KG1 (cell line): ENCODE data around the gene RALGDS.
"Not testable (repeated sequence)": the region's sequence is repeated elsewhere in the genome, so short reads cannot be mapped to it uniquely, and the experiment has no call there.

Source experiments
- DNase-seq: peaks from one replicate; lab custom pipeline; 2025; lab: John Stamatoyannopoulos, UW

RALGDS gene

DNA sequence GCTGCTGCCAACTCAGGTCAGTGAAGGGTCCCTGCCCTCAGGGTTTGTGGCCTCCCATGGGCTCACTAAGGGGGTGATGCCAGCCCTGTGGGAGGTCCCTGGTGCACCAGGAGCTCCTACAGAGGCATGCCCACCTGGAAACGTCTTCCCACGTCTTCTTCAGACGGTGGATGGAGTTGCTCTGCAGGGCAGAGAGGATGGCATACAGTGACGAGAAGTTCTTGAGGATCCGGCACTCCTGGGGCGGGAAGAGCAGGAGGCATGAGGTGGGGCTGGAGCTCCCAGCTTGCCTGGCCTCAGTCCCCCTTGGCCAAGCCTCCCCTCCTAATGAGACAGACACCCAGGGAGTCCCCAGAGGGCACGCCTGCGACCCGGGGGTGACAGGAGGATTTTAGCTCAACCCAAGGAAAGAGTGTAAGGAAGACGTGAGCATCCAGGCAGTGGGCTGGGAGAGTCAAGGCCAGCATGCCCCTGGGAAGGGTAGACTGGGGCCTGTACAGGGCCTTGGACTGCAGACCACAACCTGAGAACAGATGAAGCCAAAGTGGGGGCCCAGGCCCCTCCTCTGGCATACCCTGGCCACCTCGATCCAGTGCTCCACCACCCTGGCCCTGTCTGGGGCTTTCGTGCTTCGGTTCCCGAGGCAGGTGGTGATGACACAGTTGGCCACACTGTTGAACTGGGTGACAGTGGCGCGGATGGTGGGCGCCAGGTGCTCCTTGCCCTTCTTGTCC lies 14.4 kb downstream of the RALGDS start:
- no peak for DNase-seq

DNA sequence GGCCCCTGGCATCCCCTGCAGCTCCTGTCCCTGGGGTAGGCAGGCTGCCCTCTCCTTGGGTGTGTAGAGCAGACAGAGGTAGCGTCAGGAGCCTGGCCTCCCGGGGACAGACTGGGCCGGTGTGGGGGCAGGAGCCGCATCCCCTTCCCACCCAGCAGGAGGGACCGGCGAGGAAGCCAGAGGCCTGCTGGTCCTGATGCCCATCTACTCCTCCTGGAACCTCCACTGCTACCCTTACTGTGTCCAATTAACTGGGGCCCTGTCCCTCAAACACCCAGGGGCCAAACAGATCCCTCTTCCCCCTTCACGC lies 15.6 kb downstream of the RALGDS start:
- DNase-seq: no peak

DNA sequence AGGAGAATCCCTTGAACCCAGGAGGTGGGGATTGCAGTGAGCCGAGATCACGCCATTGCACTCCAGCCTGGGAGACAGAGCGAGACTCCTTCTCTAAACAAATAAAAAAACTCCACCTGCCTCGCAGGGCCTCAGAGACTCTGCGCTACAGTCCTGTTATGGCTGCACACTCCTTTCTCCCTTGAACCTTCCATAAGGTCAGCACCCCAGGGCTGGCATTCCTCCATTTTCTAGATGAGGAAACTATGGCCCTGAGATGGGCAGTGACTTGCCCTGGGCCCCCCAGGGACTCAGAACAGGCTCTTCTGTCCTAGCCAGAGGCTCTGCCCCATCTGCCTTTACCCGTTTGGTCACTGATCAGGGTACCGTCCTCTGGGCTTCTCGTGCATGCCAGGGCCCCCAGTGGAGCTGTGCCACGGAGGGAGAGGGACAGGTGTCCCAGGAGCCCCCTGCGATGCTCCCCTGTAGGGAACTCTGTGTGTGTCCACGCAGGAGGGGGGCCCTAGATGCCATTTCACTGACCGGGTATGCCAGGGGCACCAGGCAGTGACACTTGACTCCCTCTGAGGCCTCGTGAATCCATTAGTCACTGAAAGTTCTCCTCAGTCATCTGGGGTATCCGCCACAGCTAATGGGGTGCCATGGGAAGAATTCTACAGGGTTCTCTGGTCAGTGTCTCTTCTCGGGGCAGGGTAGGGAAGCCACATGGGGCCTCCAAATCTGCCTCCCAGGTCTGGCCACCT lies 16.2 kb downstream of the RALGDS start:
- no peak for DNase-seq

DNA sequence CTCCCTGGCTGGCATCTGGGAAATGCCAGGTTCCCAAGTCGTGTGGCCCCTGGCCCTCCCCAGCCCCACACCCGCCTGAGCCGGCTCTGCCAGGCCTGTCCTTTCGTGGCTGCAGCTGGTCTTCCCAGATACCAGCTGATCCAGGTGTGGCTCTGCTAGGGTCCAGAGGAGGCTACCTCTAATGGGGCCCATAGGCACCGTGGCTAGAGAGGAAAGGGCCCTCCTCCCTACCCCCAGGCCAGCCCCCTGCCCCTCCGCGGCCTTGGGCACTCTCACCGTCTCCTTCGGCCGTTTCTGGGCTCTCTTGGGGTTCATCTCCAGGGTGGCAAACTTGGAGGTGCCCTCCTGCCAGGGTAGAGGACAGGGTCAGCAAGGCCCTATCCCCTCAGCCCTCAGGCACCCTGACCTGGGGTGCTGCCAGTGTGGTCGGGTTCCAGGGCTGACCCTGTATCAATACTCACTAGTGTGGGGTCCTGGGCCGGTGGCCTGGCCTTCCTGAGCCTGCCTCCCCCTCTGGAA lies 17.0 kb downstream of the RALGDS start:
- DNase-seq: no peak

DNA sequence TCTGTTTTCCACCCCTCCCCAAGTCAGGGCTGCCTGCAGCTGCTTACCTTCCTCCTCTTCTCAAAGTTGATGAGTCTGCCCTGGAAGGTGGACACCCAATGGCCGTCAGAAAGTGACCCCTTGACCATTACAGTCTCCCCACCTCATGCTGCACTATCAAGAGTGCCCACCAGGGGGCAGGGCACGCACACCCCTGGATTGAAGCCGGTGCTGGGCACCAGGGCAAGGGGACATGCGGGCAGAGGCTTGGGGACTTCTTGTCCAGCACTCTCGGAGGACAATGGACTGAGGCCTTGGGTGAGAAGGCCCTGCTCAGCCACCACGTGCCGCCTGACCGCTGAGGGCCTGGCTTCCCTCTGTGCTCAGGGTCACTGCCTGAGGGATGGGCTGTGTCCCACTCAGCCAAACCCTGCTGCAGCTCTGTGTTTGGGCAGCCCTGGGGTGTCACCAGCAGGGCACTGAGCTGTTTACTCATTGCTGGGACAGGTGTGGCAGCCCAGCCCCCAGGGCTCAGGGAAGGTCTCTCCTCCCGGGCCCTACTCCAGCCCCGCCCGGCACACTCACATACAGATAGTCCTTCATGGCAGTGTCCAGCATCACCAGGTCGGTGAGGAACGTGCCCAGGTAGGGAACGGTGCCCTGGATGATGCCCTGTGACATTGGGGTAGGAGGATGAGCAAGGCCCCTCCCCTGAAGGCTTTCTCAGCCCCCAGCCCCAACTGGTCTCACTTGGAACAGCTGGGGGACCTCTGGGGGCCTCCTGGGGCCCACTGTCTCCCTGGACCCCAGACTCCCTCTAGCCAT lies 17.7 kb downstream of the RALGDS start:
- DNase-seq: no peak

DNA sequence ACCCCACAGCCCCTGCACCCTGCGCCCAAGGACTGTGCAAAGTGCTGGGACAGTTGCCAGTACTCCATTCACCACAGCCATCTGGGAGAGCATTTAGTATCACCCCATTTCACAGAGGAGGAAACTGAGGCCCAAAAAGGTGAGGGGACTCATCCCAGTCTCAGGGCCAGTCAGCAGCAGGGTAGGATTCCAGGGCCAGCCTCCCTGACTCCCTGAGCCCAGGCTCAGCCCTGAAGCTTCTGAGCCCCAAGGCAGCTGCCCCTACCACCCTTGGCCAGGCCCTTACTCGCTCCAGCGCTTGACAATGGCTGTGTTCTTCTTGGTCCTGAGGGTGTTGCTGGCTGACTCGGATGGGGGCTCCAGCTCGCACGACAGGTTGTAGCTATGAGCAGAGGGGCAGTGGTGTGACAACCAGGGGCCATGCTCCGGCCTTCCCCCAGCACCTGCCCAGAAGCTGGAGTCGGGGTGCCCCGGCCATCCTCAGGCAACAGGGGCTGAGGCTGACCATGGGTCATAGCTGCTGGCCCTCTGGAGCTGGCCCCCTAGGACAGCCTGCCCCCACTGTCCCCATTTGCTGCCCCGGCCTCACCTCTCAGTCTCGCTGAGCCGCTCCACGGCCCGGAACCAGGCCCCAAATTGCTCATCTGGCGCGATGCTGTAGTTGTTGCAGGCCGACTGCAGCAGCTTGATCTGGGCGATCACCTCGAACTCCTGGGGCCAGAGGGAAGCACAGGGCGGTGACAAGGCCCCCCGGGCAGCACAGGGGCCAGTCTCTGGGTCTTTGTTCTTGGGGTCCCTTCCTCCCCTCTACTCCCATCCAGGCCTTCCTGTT lies 18.6 kb downstream of the RALGDS start:
- DNase-seq: no peak

DNA sequence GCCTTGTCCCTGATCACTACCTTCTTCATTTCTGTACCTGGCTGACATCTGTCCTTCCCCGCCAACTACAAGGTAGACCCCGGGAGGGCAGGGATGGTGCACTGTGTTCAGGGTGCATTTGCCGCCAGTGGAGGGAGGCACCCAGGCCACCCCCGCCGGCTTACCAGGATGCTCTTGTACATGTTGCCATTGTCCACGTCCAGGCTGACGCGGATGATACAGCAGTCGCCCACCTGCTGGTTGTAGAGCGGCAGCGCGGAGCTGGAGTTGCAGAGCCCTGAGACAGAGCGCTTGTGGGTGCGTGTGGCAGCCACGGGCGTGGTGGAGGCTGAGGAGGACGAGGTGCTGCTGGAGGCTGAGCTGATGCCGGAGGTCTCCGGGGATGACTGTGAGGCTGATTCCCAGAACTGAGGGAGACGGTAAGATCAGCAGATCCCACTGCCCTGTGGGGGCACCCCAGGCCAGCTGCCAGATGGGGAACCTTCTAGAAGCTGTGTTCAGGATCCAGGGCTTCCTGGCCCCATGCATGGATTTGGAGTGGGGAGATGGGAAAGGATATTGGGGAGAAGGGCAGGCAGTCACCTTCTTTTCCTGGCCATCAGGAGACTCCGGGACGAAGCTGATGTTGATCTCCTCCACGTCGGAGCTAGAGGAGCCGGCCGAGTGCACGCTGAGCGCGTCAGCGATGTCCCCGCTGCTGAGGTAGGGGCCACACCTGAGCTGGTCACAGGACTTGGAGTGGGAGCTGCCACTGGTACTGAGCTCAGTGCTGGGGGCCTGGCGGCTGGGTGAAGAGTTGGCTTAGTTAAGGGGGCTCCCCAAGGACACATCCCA lies 19.5 kb downstream of the RALGDS start:
- DNase-seq: no peak

DNA sequence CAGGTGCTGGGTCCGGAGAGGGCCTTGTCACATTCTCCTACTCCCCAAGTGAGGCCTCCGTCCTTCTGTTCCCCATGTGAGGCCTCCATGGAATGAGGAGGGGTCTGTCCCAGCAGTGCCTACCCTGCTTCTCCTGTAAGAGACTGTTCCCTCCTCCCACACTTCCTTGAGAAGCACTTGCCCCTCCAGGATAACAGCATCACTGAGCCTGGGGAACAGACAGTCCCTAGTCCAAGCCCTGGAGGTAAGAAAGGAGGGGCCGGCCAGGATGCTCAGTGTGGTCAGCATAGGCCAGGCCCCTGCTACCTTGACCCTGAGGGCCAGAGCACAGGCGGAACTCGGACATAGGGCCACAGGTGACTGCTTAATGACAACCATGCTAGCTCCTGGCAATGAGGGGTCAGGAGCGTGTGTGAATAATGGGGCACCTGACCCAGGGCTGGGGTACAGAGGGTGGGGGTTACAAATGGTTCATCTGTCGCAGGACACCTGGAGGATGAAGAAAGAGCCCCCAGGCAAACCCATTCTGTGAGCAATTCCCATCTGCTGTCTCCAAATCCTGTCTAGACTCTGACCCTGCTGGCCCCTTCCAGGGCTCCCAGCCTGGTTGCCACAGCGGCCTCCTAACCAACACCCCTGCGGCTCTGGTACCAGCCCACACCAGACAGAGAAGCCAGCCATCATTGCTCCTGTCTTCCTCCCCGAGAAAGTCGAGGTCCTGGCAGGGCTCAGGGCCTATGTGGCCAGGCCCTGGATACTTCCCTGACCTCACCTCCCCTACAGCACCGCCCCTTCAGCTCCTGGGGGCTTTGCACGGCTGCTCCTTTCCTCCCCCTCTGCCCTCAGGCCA lies 20.3 kb downstream of the RALGDS start:
- no peak for DNase-seq

DNA sequence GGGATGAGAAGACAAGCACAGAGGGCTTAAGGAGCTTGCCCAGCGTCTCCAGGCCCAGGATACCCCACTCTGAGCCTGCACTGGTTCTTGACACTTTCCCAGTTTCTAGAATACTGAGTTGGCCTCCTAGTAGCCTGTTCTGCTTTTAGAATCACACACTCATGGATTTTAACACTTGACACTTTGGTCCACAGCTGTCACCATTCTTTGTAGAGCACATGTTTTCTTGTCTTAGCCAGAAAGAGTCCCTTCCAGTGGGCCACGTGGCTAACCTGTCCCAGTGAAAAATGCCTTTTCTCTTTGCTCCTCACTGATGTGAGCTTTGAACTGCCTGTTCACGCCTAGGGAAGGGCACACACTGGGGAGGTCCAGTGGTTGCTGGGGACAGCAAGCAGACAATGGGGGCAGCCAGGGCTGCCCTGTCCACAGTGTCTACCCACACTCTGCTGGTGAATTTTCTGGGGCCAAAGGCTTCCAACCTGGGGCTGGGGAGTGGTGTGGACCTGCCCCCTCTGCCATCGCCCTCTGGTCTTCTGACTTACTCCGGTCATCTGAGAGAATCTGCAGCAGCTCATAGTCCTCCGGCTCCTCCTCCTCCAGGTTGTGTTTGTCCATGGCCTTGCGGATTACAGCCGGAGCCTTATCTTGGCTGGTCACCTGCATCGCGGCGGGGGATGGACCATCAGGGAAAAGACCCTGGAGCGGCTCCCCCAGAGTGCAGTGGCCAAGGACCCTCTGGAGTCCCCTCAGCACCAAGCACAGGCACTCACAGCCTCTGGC lies 21.1 kb downstream of the RALGDS start:
- no peak for DNase-seq

DNA sequence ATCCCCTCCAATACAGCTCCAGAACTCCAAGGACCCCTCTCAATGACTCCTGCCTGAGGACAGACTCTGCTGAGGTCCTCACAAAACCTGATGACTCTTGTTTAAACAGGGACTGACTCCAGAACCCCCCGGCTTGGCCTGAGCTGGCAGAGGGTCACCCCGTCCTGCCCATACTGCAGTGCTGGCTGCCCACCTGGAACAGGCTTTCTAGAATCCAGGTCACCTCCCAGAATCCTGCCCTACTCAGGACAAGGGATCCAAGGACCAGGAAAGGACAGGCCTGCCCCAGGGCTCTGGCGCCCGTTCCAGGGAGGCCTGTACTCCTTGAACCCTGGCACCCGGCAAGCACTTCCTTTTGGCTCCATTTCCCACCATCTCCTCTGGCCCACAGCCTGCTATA lies 22.2 kb downstream of the RALGDS start:
- DNase-seq: no peak

DNA sequence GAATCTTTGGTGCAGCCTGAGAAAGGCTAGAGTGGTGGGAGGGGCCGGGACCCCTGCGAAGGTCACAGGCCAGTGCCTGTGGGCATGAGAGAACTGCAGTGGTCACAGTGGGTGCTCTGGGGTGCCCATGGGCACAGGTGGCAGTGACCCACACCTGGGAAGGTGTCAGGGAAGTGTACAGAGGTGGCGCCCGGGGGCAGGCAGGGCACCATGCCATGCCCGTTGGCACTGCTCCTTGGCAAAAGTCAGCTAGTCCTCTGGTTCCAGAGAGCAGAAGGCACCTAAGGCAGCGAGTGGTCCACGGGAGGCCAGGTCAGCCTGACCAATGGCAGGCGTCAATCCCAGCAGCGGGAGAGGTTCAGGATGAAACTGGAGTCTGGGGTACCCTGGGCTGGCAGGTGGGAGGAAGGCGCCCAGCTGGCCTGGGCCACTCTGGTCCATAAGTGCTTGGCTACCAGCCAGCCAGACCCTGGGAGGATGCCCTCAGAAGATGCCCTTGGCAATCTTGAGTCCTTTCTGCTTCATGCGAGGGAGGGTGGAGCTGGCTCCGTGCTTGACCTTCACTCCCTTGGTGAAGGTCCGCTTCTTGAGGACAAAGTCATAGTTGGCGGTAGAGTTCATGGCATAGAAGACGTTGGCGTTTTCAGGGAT lies 22.8 kb downstream of the RALGDS start:
- no peak for DNase-seq

DNA sequence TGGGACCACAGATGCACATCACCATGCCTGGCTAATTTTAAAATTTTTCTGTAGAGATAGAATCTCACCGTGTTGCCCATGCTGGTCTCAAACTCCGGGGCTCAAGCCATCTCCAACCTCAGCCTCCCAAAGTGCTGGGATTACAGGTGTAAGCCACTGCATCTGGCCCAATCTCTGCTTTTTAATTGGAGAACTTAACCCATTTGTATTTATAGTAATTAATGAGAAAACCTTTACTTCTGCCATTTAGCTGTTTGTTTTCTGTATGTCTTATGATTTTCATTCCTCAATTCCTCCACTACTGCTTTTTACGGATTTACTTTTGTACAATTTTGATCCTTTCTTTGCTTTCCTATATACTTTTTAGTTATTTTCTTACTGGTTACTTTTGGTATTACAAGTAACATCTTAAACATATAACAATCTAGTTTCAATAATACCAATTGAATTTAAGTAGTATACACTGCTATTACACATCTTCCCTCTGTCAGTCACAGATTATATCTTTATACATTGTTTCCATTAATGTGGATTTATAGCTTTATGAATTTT lies 26.1 kb downstream of the RALGDS start:
- DNase-seq: no peak

DNA sequence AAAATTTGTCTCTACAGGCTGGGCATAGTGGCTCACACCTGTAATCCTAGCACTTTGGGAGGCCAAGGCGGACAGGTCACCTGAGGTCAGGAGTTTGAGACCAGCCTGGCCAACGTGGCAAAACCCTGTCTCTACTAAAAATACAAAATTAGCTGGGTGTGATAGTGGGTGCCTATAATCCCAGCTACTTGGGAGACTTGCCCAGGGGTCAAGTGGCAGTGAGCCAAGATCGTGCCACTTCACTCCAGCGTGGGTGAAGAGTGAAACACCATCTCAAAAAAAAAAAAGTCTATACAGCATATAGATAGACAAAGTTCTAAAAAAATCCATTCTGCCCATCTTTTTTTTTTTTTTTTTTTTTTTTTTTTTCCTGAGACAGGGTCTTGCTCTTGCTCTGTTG lies 26.7 kb downstream of the RALGDS start:
- DNase-seq: not testable (repeated sequence)

DNA sequence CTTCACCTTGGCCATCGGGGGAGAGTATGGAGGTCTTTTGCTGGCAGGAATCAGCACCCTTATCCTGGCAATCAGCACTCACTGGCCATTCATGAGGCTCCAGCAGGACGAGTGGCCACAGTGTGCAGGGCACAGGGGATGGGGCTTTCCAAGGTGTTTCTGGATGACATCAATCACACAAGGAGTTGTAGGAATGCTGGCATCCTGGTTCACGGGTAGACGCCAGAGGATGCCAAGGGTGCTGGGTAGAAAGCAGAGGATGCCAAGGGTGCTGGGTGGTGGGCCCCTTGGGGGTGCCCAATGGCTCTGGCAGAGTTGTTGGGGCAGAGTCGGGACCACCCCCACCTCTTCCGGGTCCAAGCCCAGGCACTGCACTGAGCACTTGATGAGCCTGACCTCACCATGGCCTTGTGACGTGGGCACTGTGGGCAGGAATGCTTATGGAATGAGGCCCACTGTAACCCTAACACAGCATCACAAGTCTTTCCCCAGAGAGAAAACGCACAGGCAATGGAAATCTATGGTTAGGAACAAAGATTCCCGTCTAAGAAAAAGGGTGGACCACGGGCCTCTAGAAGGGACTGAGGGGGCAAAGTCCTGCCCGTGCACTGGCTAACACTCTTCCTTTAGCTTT lies 30.2 kb downstream of the RALGDS start:
- no peak for DNase-seq

DNA sequence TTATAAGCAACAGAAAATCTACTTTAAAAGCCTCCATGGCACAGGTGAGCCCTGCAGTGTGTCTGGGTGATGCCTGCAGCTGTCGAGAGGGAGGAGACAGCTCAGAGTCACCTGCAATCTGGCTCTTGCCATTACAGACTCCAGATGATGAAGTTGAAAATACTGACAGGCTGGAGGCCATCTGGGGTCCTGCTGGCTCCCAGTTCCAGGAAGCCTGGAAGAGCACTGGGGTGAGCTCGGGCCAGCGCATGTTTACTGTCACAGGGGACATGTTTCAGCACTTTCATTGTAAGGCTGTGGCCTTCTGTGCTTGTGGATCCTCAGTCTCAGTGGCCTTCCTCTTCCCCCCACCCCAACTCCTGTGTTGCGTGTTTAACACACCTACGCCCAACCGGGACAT lies 30.9 kb downstream of the RALGDS start:
- DNase-seq: no peak

DNA sequence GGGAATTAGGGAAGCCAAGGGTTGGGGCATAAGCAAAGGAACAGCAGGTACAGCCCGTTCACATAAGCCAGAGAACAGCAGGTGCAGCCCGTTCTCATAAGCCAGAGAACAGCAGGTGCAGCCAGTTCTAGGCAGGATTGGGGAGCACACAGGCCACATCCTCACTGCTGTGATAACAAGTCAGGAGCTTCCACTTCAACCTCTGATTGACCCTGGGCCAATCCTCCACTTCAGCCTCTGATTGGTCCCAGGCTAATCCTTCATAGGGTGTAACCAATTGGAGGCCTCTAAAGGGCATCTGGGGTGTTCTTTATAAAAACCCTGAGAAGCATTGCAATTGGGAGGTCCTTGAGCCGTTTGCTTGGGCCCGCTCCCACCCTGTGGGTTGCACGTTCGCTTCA lies 31.8 kb downstream of the RALGDS start:
- no peak for DNase-seq

DNA sequence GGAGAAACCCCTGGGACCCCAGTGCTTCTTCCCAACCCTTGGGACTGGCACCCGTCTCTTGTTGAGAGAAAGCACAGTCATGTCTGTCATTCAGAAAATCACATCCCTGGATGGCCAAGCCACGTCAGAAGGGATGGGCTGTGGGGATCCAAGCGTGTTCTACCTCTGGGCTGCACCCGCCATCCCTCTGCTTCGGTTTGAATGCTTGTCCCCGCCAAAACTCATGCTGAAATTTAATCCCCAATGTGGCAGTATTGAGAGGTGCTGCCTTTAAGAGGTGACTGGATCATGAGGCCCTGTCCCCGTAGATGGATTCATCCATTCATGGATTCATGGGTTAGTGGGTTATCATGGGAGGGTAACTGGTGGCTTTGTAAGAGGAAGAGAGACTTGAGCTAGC lies 32.3 kb downstream of the RALGDS start:
- no peak for DNase-seq

DNA sequence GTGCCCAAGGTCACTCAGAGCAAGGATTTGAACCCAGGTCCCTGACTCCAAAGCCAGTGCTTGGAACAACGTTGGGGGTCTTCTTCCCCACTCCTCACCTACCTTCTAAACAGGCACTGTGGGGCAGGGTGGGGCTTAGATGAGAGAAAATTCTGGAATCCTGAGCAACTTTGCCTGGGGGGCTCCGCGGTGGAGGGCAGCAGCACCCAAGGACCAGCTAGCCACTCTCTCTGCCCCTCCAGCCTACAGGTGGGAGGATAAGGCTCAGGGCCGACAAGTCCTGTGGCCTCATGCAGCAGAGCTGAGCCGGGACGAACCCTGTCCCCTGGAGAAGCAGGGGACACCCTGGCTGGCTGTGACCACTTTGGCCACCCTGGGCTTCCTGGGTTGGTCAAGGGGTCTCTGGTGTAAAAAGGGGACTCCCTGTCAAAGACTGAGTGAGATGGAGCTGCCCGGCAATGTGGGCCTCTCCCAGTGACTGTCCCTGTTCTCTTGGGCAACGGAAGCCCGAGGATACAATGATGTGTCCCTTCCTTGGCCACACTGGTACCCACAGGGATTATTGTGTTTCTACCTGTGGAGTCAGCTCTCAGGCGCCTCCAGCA lies 32.8 kb downstream of the RALGDS start:
- no peak for DNase-seq
